HUES64 (cell line): ENCODE results near the gene ACTG2. TPM values are rescaled to one million over a fixed set of nuclear protein-coding genes. Genes with fewer than 3 reads are reported as not detected.

Experiments used
- H3K27ac ChIP-seq: 2 replicates; pipeline ENCODE4 v1.7.0; 2013; ENCODE audit warnings: low read depth, low read length, inconsistent platforms
- H3K27me3 ChIP-seq: 2 replicates; pipeline ENCODE4 v1.6.1; 2013; ENCODE audit warnings: mild to moderate bottlenecking, low read length; ENCODE audit not compliant: insufficient read depth
- H3K36me3 ChIP-seq: 2 replicates; pipeline ENCODE4 v1.6.1; 2013; ENCODE audit warnings: mild to moderate bottlenecking, low read length; ENCODE audit not compliant: insufficient read depth
- H3K4me1 ChIP-seq: 2 replicates; pipeline ENCODE4 v1.6.1; 2013; ENCODE audit warnings: mild to moderate bottlenecking, low read length, moderate library complexity; ENCODE audit not compliant: insufficient read depth
- H3K4me3 ChIP-seq: 2 replicates; pipeline ENCODE4 v1.5.1; 2013; ENCODE audit warnings: mild to moderate bottlenecking, low read length, moderate library complexity
- H3K9ac ChIP-seq: 2 replicates; pipeline ENCODE4 v1.6.1; 2013; ENCODE audit warnings: mild to moderate bottlenecking, low read depth, low read length
- H3K9me3 ChIP-seq: 2 replicates; pipeline ENCODE4 v1.6.1; 2013; ENCODE audit warnings: low read depth, low read length; ENCODE audit not compliant: insufficient read depth
- WGBS: fragments of 150-250, 120-280 bp; methylation state at CpG from one replicate; pipeline ENCODE4 v1.1.7; 2013; ENCODE audit warnings: missing lambda C conversion rate; 5-methylcytosine and 5-hydroxymethylcytosine counted together
- polyA plus RNA-seq, 2 experiments: library from polyadenylated mRNA; stranded (reverse); fragments of 50-300 nt; gene quantifications; one replicate each; pipeline ENCODE4 v1.2.3, GENCODE V29; 2013

Gene ACTG2
- 5.8 TPM for polyA plus RNA-seq (2013, experiment 1 of 2)
- polyA plus RNA-seq (2013, experiment 2 of 2): 4.4 TPM

DNA sequence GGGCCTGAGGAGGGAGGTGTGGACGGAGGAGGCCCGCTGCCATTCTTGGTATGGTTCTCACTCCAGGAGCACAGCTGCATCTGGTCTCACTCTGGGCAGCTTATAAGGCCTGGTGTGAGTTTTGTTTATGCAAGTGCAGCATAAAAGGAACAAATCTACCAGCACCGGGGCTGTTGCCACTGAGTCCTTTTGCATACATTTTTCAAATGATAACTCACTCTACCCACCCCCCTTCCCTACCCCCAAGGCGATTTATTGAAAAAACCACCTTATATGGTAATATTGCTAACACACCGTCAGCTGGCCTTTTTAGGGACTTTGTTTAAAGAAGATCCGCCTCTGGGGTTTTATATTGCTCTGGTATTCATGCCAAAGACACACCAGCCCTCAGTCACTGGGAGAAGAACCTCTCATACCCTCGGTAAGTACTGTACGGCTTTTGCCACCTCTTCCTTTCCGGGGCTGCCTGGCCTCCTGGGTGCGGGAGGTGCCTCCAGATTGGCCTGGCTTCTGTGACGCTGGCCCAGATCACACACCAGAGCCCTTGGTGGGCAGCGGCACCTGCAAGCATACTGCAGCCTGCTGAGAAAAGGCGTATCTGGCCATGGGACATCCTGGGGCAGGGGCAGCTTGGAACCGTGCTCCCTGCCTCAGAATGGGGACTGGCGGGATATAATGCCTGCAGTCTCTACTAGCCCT is at the start of gene ACTG2:
TSS of gene ACTG2 (plus strand) at position 378 of the 699 bp plus-strand sequence. CDS start 8,304 bp downstream, outside the sequence.
- no peaks in the 10 kb centered on the region for H3K36me3 ChIP-seq

GRCh38 chr2:73844087-73844486 is 48.7 kb upstream of the ACTG2 start:
- no peak overlapping the region for H3K27ac ChIP-seq
- H3K4me3 ChIP-seq: no peak overlapping the region
- H3K36me3 ChIP-seq: peaks cover 86% of the 10 kb centered on the region
- H3K27me3 ChIP-seq: no peaks in the 10 kb centered on the region
- WGBS: 95% methylated on average over 2 of the region's 2 CpGs
- H3K9me3 ChIP-seq: no peaks in the 10 kb centered on the region
- H3K9ac ChIP-seq: no peak overlapping the region
- no peaks in the 10 kb centered on the region for H3K4me1 ChIP-seq

More for the DNA sequence above, at the start of gene ACTG2:
- no peaks in the 10 kb centered on the region for H3K27me3 ChIP-seq
- H3K9ac ChIP-seq: 0 out of 2 replicates have a peak within 1 kb of the TSS, but pooled peaks have one; percentile 21
- H3K4me3 ChIP-seq: no peak within 1 kb of the TSS
- H3K9me3 ChIP-seq: no peaks in the 10 kb centered on the region
- no peak within 1 kb of the TSS for H3K27ac ChIP-seq
- 73% methylated on average over 15 of the region's 15 CpGs for WGBS
- peaks cover 3% of the 10 kb centered on the region; the same call in 1 of the 2 replicates for H3K4me1 ChIP-seq

DNA sequence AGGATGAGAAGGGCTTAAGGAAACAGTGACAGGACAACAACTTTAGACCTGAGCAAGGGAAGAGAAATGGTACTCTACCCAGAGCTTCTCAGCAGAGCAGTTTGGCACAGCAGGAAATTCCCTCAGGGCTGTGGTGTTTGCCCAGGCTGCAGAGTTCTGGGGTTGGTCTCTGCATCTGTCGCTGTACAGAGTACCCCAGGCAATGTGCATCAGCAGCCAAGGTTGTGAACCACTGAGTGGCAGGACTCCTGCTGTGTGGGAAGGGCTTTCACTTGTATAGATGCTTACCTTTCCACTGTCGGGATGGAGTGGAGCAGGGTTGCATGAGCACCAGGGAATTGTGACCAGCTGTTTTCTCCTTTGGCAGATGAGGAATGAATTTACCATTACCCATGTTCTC is 42.8 kb upstream of the ACTG2 start:
- no peaks in the 10 kb centered on the region for H3K4me1 ChIP-seq
- 95% methylated on average over 2 of the region's 2 CpGs for WGBS
- H3K4me3 ChIP-seq: no peak overlapping the region
- H3K9me3 ChIP-seq: no peaks in the 10 kb centered on the region
- peaks cover 96% of the 10 kb centered on the region for H3K36me3 ChIP-seq
- no peak overlapping the region for H3K9ac ChIP-seq
- H3K27me3 ChIP-seq: no peaks in the 10 kb centered on the region
- no peak overlapping the region for H3K27ac ChIP-seq

GRCh38 chr2:73851274-73851673 is 41.5 kb upstream of the ACTG2 start:
- WGBS: 91% methylated on average over 3 of the region's 3 CpGs
- peaks cover 95% of the 10 kb centered on the region for H3K36me3 ChIP-seq

GRCh38 chr2:73852020-73852419 is 40.8 kb upstream of the ACTG2 start:
- H3K27me3 ChIP-seq: no peaks in the 10 kb centered on the region
- H3K27ac ChIP-seq: no peak overlapping the region
- no peaks in the 10 kb centered on the region for H3K4me1 ChIP-seq
- H3K9ac ChIP-seq: no peak overlapping the region
- no peak overlapping the region for H3K4me3 ChIP-seq
- no peaks in the 10 kb centered on the region for H3K9me3 ChIP-seq
- peaks cover 95% of the 10 kb centered on the region for H3K36me3 ChIP-seq

More at GRCh38 chr2:73851274-73851673, 41.5 kb upstream of the ACTG2 start:
- Histone ChIP-seq H3K9me3 (no peaks in the 10 kb centered on the region), H3K9ac (no peak overlapping the region), H3K27ac (no peak overlapping the region), H3K27me3 (no peaks in the 10 kb centered on the region), H3K4me1 (no peaks in the 10 kb centered on the region), H3K4me3 (no peak overlapping the region)

DNA sequence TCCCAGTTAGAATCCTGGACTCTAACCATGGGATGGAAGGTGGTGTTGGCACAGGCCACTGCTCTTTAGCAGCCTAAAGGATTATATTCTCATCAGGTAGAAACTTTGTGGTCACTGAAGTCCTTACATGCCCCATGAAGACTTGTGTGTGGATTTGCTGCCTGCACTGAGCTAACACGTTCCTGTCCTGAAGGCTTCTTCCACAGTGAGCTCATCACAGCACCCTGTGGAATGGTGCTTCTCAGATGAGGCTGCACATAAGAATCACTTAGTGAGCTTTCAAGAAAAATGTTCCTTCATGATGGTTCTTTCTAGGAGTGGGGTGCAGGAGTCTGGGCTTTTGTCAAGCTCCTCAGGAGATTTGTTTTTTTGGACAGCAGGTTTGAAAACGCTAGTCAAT is 37.3 kb upstream of the ACTG2 start:
- 91% methylated on average over 2 of the region's 2 CpGs for WGBS
- peaks cover 87% of the 10 kb centered on the region for H3K36me3 ChIP-seq

DNA sequence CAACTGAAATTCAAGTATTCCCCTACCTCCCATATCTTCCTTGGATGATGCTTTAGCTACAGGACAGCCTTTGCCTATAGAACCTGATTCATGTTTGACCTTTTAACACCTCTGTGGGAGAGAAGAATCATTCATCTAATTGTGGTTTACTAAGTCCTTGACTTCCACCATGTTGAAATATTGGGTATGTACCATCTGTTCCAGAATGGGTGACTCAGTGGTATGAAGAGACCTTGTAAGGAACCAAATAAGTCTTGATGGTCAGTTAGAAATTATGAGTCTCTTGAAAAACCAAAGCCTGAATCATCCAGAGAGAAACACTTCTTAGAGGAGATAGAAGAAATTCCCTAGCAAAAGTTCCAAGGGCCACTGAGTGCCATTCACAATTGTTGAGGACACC is 36.6 kb upstream of the ACTG2 start:
- Histone ChIP-seq H3K9ac (no peak overlapping the region), H3K36me3 (peaks cover 87% of the 10 kb centered on the region), H3K27me3 (no peaks in the 10 kb centered on the region), H3K9me3 (no peaks in the 10 kb centered on the region), H3K27ac (no peak overlapping the region), H3K4me1 (no peaks in the 10 kb centered on the region), H3K4me3 (no peak overlapping the region)

More for the DNA sequence above, 37.3 kb upstream of the ACTG2 start:
- no peak overlapping the region for H3K9ac ChIP-seq
- H3K4me3 ChIP-seq: no peak overlapping the region
- no peaks in the 10 kb centered on the region for H3K4me1 ChIP-seq
- no peak overlapping the region for H3K27ac ChIP-seq
- H3K27me3 ChIP-seq: no peaks in the 10 kb centered on the region
- no peaks in the 10 kb centered on the region for H3K9me3 ChIP-seq

- Histone ChIP-seq H3K27me3 (no peaks in the 10 kb centered on the region), H3K36me3 (peaks cover 88% of the 10 kb centered on the region), H3K4me3 (no peak overlapping the region), H3K9ac (no peak overlapping the region), H3K27ac (no peak overlapping the region), H3K9me3 (no peaks in the 10 kb centered on the region), H3K4me1 (no peaks in the 10 kb centered on the region)
- 95% methylated on average over 4 of the region's 6 CpGs for WGBS
Observed at GRCh38 chr2:73859721-73860586, 32.9 kb upstream of the ACTG2 start.

GRCh38 chr2:73862987-73863386 is 29.8 kb upstream of the ACTG2 start:
- no peak overlapping the region for H3K4me3 ChIP-seq
- H3K9me3 ChIP-seq: no peaks in the 10 kb centered on the region
- no peak overlapping the region for H3K27ac ChIP-seq
- 94% methylated on average over 2 of the region's 2 CpGs for WGBS
- H3K4me1 ChIP-seq: no peaks in the 10 kb centered on the region
- H3K36me3 ChIP-seq: peaks cover 81% of the 10 kb centered on the region
- H3K9ac ChIP-seq: no peak overlapping the region
- H3K27me3 ChIP-seq: no peaks in the 10 kb centered on the region

- Histone ChIP-seq H3K9me3 (no peaks in the 10 kb centered on the region), H3K4me1 (no peaks in the 10 kb centered on the region), H3K27me3 (no peaks in the 10 kb centered on the region), H3K9ac (no peak overlapping the region), H3K27ac (no peak overlapping the region), H3K36me3 (peaks cover 34% of the 10 kb centered on the region), H3K4me3 (no peak overlapping the region)
- WGBS: 92% methylated on average over 8 of the region's 9 CpGs
Observed at GRCh38 chr2:73868204-73868978, 24.4 kb upstream of the ACTG2 start.

GRCh38 chr2:73870084-73870483 is 22.7 kb upstream of the ACTG2 start:
- Histone ChIP-seq H3K27ac (no peak overlapping the region), H3K36me3 (peaks cover 18% of the 10 kb centered on the region), H3K4me1 (no peaks in the 10 kb centered on the region), H3K9me3 (no peaks in the 10 kb centered on the region), H3K4me3 (no peak overlapping the region), H3K9ac (no peak overlapping the region), H3K27me3 (no peaks in the 10 kb centered on the region)
- WGBS: 93% methylated on average over 4 of the region's 4 CpGs
